HL-60/S4 (cell line): ENCODE results near the gene AKR1C8.

ENCODE experiments used
- in situ Hi-C: fragments of 300-500 bp; cut with MboI; formaldehyde crosslinking; loops from 2 replicates; pipeline ENCODE4 v1.14.3; 2022; ENCODE audit warnings: low sequenced_read_pairs

The AKR1C8 gene

GRCh38 chr10:5108658-5109416 lies 76.1 kb downstream of the AKR1C8 start:
- in situ Hi-C loops: no loop called here

- in situ Hi-C loops: no loop called here
These were observed 77.0 kb downstream of the AKR1C8 start for GRCh38 chr10:5107860-5108526.

GRCh38 chr10:5106553-5106952 lies 78.4 kb downstream of the AKR1C8 start:
- in situ Hi-C loops: no loop called here

- in situ Hi-C loops: no loop called here
These were observed 79.3 kb downstream of the AKR1C8 start for GRCh38 chr10:5105626-5106025.
